Kidney capillary endothelial cell (primary cell): Measurements from ENCODE around the gene SEL1L3.
A peak's percentile ranks its signal among the peaks of the same experiment; 100 is the strongest.

Experiments used
- DNase-seq: peaks from one replicate; pipeline ENCODE4 v3.0.0-alpha.2; 2018; ENCODE audit warnings: low spot score

The SEL1L3 gene

GRCh38 chr4:25816591-25817058, 46.2 kb downstream of the SEL1L3 start:
- no peak for DNase-seq

- DNase-seq = no peak
Observed at GRCh38 chr4:25815586-25815985, 47.2 kb downstream of the SEL1L3 start.

GRCh38 chr4:25814301-25815136, 48.3 kb downstream of the SEL1L3 start:
- DNase-seq = peak; percentile 68

- peak; percentile 38 for DNase-seq
Observed at GRCh38 chr4:25813448-25814106, 49.2 kb downstream of the SEL1L3 start.

- DNase-seq = no peak
Observed at GRCh38 chr4:25811841-25812240, 50.9 kb downstream of the SEL1L3 start.

GRCh38 chr4:25811374-25811690, 51.5 kb downstream of the SEL1L3 start:
- no peak for DNase-seq

GRCh38 chr4:25810461-25811373, 52.1 kb downstream of the SEL1L3 start:
- no peak for DNase-seq

- no peak for DNase-seq
Observed at GRCh38 chr4:25809996-25810395, 52.8 kb downstream of the SEL1L3 start.

GRCh38 chr4:25807102-25807728, 55.6 kb downstream of the SEL1L3 start:
- DNase-seq = no peak

- DNase-seq = no peak
Observed at GRCh38 chr4:25805255-25805860, 57.4 kb downstream of the SEL1L3 start.

GRCh38 chr4:25803720-25804225, 59.0 kb downstream of the SEL1L3 start:
- no peak for DNase-seq

GRCh38 chr4:25801594-25801993, 61.2 kb downstream of the SEL1L3 start:
- DNase-seq = no peak

GRCh38 chr4:25800245-25800644, 62.5 kb downstream of the SEL1L3 start:
- DNase-seq = no peak

GRCh38 chr4:25799522-25799921, 63.3 kb downstream of the SEL1L3 start:
- no peak for DNase-seq

GRCh38 chr4:25797136-25797535, 65.7 kb downstream of the SEL1L3 start:
- no peak for DNase-seq

- peak; percentile 65 for DNase-seq
Observed at GRCh38 chr4:25795566-25796454, 67.0 kb downstream of the SEL1L3 start.

- DNase-seq = no peak
Observed at GRCh38 chr4:25795091-25795490, 67.7 kb downstream of the SEL1L3 start.

GRCh38 chr4:25792876-25793275, 69.9 kb downstream of the SEL1L3 start:
- no peak for DNase-seq

GRCh38 chr4:25792200-25792791, 70.5 kb downstream of the SEL1L3 start:
- DNase-seq = no peak

GRCh38 chr4:25790024-25790423, 72.8 kb downstream of the SEL1L3 start:
- DNase-seq = no peak
